Endothelial cell of umbilical vein (primary cell): ENCODE measurements around the gene RBM20.

Source experiments
- CTCF ChIP-seq, 2 donors: IDR thresholded peaks; 1 replicate in 1 of 2; 2 replicates in 1 of 2; pipeline ENCODE4 v1.5.1; 2011; ENCODE audit warnings: low read length in 2 of 2, mild to moderate bottlenecking in 2 of 2, moderate library complexity in 2 of 2, control low read depth in 1 of 2, inconsistent platforms in 1 of 2, low read depth in 1 of 2; ENCODE audit not compliant: insufficient read depth in 1 of 2; ENCODE audit errors: extremely low read depth in 1 of 2
- EZH2 ChIP-seq: IDR thresholded peaks from 2 replicates; pipeline ENCODE4 v1.6.1; 2012; ENCODE audit warnings: borderline replicate concordance, low read depth, mild to moderate bottlenecking, moderate library complexity, low read length, inconsistent platforms; ENCODE audit not compliant: severe bottlenecking
- FOS ChIP-seq: IDR thresholded peaks from 2 replicates; pipeline ENCODE4 v1.6.1; 2011; ENCODE audit warnings: mild to moderate bottlenecking, low read length, moderate library complexity, borderline replicate concordance; ENCODE audit not compliant: insufficient read depth
- GATA2 ChIP-seq: IDR thresholded peaks from 2 replicates; pipeline ENCODE4 v1.7.0; 2011; ENCODE audit warnings: low read depth, mild to moderate bottlenecking, moderate library complexity, mixed read lengths, low read length; ENCODE audit not compliant: insufficient read length, insufficient read depth
- MAX ChIP-seq: IDR thresholded peaks from 2 replicates; pipeline ENCODE4 v1.6.1; 2011; ENCODE audit not compliant: insufficient read depth, insufficient read length
- MYC ChIP-seq: IDR thresholded peaks from one replicate; pipeline ENCODE4 v1.6.1; 2011; ENCODE audit warnings: mild to moderate bottlenecking, low read depth, low read length
- POLR2A ChIP-seq: IDR thresholded peaks from 2 replicates; pipeline ENCODE4 v1.6.1; 2012; ENCODE audit warnings: low read depth, mild to moderate bottlenecking, control low read depth, low read length
- POLR2AphosphoS5 ChIP-seq: IDR thresholded peaks from 2 replicates; pipeline ENCODE4 v1.6.1; 2012; ENCODE audit warnings: low read depth, mild to moderate bottlenecking, control low read depth, low read length, moderate library complexity; ENCODE audit not compliant: insufficient read depth

- TF ChIP-seq POLR2A (no peak), EZH2 (no peak), CTCF (IDR thresholded peaks at IDR 0.05; ENCODE audit: extremely low read depth in 1 of 2, insufficient read depth in 1 of 2, low read depth in 1 of 2, low read length in 2 of 2) (no peak), POLR2AphosphoS5 (no peak), MAX (no peak), GATA2 (no peak), MYC (no peak), FOS (no peak)
These were observed 192.6 kb downstream of the RBM20 start for GRCh38 chr10:110836706-110837105.
